GM18519 (cell line): ENCODE results near the gene SERPINB1.

Experiments
- ATAC-seq: cut with Tn5 transposase; IDR thresholded peaks from one replicate; pipeline ENCODE4 v1.9.1; 2021; ENCODE audit warnings: mild to moderate bottlenecking, moderate library complexity; ENCODE audit not compliant: unreplicated experiment, low FRiP score

The SERPINB1 gene

DNA sequence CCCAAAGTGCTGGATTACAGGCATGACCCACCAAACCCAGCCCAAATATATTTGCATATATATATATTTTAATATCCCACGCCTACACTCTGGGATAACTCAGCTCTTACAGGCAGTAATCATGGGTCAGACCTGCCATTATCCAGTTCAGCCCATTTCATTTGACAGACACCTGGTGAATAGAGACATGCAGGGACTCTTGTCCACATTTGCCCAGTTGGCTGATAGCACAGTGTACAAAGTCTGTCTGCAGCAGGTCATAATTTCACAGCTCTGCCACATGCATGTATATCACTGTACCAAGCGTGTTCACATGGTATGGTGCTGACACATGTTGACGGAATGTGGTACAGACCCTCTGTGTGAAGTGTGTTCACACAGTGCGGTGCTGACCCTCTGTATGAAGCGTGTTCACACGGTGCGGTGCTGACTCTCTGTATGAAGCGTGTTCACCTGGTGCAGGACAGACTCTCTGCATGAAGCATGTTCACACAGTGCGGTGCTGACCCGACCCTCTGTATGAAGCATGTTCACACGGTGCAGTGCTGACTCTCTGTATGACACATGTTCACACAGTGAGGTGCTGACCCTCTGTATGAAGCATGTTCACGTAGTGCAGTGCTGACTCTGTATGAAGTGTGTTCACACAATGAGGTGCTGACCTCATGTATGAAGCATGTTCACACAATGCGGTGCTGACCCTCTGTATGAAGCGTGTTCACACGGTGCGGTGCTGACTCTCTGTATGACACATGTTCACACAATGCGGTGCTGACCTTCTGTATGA lies 10.3 kb upstream of the SERPINB1 start:
- no peak for ATAC-seq

- ATAC-seq: no peak
These were observed 9.0 kb upstream of the SERPINB1 start for GRCh38 chr6:2850538-2851113.

GRCh38 chr6:2848851-2849250 lies 7.2 kb upstream of the SERPINB1 start:
- ATAC-seq: no peak

DNA sequence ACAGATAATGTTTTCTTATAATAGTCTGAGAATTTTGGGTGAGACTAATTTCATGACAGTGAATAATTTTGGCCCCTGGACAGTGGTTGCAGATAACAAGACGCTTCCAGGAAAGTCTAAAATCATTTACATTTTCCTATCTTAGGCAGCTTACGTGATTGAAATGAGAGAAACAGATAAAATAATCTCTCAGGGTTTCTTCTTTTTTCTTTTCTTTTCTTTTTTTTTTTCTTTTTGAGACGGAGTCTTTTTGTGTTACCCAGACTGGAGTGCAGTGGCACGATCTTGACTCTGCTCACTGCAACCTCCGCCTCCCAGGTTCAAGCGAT lies 4.2 kb upstream of the SERPINB1 start:
- no peak for ATAC-seq

- no peak for ATAC-seq
These were observed 2.3 kb upstream of the SERPINB1 start for GRCh38 chr6:2844008-2844407.

GRCh38 chr6:2843138-2843740 lies 1.6 kb upstream of the SERPINB1 start:
- ATAC-seq: no peak

GRCh38 chr6:2842139-2842552 lies 483 bp upstream of the SERPINB1 start:
- no peak for ATAC-seq

DNA sequence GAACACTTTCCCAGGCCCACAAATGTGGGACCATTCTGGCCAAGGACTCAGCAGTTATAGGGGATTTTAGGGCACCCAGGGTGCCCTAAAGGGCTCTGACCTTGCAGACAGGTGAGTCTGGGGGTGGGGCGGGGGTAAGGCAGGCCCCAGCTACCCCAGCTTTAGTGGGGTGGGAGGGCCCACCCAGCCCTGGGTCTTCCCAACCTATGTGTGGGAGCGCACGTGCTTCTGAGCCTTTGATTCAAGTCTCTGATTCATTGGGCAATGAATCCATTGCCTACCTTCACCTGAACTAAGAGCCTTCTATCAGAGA lies 958 bp downstream of the SERPINB1 start:
- no peak for ATAC-seq

GRCh38 chr6:2839982-2840748 lies 1.5 kb downstream of the SERPINB1 start:
- ATAC-seq: no peak

- no peak for ATAC-seq
These were observed 2.3 kb downstream of the SERPINB1 start for GRCh38 chr6:2839195-2839981.

DNA sequence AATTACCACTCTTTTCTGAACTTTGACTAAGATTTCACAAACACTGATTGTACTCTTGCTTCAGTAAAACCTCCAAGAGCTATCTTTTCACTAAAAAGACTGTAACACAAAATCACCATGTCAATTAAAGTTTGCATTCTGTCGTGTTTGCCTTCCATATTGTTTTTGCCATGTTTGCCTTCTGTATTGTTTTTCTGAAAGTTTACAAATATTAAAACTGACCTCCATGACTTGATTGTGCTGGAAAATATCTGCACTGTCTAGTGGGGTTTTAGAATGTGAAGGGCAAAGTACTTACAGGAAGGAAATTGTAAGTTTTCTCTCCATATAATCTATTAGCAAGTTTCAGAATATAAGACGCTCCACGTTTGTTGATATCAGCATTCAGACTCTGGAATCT lies 3.4 kb downstream of the SERPINB1 start:
- no peak for ATAC-seq

- ATAC-seq: no peak
These were observed 7.4 kb downstream of the SERPINB1 start for GRCh38 chr6:2834262-2834661.

DNA sequence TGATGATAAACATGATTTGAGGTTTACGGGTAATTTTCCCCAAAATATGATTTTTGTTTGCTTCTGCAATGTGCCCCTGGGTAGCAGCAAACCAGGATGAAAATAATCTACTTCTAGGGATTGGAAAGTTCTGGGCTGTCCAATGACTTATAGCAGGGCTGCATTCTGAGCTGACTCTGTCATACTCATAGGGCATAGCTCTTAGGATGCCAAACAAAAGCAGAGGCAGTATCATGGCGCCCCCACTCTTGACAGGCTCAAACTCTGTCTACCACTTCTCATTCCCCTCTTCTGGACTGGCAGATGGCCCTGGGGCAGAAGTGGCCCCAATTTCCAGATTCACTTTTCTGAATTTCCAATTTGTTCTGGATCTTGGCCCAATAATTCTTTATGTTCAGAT lies 10.3 kb downstream of the SERPINB1 start:
- no peak for ATAC-seq

DNA sequence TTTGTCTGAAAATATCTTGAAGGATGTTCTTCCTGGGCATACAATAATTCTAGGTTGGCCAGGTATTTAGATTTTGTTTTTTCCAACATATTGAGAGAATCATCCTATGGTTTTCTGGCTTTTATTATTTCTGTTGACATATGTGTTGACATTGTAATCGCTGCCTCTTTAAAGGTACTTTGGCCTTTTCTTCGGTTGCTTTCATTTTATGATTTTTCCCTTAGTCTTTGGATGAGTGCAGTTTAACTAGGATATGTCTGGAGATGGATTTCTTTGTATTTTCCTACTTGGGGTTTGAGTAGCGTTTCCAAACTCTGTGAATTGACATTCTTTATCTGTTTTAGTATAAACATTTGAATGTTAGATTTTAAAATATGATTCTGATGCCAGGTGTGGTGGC lies 11.5 kb downstream of the SERPINB1 start:
- no peak for ATAC-seq

DNA sequence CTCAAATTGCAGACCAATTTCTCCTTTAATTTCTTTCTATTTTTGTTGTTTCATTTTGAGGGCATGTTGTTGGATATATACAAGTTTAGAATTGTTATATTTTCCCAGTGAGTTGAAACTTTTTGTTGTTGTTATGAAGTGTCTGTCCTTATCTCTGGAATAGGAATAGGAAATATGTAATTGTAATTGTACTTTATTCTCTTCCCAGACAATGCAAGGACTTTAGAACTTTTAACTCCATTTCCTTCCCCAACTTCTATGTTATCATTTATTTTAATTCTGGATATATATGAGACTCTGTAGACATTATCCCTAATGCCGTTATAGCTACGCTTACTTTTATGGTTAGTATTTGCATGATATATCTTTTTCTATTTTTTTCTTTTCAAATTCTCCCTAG lies 12.4 kb downstream of the SERPINB1 start:
- ATAC-seq: no peak

DNA sequence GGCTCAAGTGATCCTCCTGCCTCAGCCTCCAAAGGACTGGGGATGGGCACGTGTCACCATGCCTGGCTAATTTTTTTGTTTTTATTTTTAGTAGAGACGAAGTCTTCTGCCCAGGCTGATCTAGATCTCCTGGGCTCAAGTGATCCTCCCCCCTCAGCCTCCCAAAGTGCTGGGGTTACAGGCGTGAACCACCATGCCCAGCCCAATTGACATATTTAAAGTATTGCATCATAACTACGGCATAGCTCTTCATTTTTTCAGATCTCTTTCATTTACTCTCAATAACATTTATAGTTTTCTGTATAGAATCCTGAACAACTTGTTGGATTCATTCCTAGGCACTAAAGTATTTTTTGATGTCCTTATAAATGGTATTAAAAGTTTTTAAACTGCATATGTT lies 13.0 kb downstream of the SERPINB1 start:
- no peak for ATAC-seq

DNA sequence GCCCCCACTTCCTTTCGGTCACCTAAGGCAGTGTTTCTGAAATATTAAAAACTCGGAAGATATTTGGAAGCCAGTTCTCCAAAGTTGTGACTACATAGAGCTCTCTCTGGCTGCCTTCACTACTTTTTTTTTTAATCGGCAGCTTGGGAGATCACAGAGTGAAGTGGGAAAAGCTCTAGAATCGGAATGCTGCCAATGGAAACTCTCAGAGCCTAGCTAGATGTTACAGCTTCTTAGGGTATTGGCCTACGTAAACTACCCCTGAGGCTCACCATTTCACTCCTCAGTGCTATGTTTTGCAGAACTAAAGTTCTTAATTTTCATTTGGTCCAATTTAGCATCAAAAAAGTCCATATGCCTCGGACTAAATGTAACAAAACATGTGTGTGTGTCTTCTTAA lies 14.5 kb downstream of the SERPINB1 start:
- no peak for ATAC-seq

DNA sequence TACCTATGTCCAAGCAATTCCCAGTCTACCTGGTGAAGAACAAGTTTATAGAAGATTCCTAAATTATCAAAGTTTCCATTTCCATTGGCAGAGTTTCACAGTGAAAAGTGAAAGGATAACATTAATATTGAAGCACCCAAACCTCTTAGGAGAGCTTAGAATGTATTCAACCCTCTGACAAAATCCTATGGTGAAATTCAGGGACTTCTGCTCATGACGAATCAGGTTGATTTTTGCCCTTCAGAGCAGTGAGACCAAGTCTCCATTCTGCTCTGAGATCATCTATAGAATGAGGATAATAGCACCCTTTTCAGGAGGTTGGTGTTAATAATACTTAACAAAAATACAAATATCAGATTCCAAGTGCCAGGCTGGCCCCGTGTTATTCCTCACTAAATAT lies 15.5 kb downstream of the SERPINB1 start:
- ATAC-seq: no peak

DNA sequence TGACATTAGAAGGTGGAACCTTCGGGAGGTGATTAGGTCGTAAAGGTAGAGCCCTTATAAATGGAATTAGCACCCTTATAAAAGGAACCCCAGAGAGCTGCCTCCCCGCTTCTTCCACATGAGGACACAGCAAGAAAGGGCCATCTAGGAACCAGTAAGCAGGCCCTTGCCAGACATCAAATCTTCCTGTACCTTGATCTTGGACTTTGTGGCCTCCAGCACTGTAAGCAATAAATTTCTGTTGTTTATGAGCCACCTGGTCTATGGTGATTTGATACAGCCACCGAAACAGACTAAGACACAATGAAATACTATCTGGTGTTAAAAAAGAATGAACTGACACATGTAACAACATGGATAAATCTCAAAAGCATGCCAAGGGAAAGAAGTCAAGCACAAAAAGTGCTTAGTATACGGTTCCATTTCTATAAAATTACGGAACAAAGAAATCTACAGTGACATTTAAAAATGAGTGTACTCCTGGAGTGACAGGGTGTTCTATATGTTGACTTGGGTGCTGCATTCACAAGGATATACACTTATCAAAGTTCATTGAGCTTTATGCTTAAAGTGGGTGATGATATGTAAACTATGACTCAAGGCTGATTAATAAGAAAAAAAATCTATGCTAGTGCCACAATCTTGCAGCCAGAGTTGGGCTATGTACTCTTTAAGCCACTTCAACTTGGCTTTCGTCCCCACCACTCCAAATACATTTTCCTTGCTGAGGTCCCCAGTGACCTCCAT lies 18.4 kb downstream of the SERPINB1 start:
- no peak for ATAC-seq

- ATAC-seq: no peak
These were observed 20.1 kb downstream of the SERPINB1 start for GRCh38 chr6:2821554-2821953.
